GM21360 (cell line): ENCODE measurements around the gene VAPA.
A peak's percentile ranks its signal among the peaks of the same experiment; 100 is the strongest.

Source experiments
- ATAC-seq: cut with Tn5 transposase; IDR thresholded peaks from one replicate; pipeline ENCODE4 v1.9.1; 2021; ENCODE audit warnings: mild to moderate bottlenecking, moderate library complexity; ENCODE audit not compliant: unreplicated experiment

Gene VAPA, protein sequence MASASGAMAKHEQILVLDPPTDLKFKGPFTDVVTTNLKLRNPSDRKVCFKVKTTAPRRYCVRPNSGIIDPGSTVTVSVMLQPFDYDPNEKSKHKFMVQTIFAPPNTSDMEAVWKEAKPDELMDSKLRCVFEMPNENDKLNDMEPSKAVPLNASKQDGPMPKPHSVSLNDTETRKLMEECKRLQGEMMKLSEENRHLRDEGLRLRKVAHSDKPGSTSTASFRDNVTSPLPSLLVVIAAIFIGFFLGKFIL

DNA sequence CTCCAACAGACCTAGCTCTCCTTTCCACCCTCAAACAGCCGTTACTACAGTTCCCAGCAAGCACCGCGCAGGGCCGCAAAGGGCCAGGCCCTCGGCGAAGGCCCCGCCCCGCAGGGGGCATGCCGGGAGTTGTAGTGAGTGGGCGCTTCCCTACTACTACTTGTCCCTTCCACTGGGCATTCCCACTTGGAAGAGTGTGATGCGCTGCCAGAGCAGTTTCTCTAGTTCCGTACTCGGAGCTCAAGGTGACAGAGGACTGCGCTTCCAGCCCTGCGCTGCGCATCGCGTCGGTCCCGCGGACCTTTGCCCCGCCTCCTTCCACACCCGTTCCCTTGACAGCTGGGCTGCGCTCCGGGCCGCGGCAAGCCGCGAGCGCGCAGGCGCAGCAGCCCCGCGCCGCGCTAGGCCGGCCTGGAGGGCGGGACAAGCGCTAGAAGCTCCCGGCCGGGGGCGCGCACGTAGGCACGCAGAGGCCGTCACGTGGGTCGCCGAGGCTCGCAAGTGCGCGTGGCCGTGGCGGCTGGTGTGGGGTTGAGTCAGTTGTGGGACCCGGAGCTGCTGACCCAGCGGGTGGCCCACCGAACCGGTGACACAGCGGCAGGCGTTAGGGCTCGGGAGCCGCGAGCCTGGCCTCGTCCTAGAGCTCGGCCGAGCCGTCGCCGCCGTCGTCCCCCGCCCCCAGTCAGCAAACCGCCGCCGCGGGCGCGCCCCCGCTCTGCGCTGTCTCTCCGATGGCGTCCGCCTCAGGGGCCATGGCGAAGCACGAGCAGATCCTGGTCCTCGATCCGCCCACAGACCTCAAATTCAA lies at the start of gene VAPA:
TSS of gene VAPA (plus strand) at position 491 of the 808 bp plus-strand sequence. CDS start at position 732, 241 bp downstream.
- ATAC-seq = peak; percentile 76

DNA sequence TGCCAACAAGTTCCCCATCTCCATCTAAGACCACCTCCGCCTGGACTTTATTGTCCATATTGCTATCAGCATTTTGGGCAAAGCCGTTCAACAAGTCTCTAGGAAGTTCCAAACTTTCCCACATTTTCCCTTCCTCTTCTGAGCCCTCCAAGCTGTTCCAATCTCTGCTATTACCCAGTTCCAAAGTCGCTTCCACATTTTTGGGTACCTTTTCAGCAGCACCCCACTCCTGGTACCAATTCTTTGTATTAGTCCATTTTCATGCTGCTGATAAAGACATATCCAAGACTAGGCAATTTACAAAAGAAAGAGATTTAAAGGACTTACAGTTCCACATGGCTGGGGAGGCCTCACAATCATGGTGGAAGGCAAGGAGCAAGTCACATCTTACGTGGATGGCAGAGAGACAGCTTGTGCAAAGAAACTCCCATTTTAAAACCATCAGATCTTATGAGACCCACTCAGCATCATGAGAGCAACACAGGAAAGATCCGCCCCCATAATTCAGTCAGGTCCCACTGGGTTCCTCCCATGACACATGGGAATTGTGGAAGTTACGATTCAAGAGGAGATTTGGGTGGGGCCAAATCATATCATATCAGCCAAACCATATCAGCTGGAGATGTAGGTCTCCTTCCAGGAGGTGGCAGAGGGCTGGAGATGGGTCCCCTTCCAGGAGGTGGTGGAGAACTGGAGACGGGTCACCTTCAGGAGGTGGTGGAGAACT lies 47.9 kb upstream of the VAPA start:
- no peak for ATAC-seq

DNA sequence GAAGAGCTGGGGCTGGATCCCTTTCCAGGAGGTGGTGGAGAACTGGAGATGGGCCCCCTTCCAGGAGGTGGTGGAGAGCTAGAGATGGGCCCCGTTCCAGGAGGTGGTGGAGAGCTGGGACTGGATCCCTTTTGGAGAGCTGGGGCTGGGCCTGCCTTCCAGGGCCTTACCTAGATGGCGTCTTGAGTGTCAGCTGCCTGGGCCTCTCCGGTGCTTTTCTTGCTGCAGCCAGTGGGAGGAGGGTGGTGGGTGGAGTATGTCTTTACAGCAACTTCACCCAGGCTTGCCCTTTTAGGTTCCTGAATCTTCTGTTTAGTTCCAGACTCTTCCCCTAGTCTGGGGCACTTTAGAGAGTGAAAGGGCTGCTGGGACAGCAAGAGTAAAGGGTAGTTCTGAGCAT lies 47.2 kb upstream of the VAPA start:
- no peak for ATAC-seq

DNA sequence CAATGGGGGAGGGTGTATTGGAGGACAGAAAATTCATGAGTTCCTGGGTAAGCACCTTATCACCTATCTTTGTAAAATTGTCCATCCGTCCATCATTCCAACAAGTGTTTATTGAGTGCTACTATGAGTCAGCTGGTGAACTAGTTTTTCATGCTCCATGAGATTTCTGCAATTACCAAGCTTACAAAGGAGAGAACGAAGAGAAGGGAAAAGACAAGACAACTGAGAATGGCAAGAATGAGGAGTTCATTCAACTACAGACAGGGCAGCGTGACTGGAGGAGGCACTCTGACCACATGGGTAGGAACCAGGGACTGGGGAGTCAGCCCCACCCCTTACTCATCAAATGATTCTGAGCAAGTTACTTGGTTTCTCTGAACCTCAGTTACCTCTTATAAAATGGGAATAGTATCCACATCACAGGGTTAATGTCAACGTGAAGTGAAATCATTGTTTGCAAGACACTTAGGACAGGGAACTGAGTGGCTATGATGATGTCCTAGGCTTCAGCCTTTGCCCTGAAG lies 46.7 kb upstream of the VAPA start:
- no peak for ATAC-seq

DNA sequence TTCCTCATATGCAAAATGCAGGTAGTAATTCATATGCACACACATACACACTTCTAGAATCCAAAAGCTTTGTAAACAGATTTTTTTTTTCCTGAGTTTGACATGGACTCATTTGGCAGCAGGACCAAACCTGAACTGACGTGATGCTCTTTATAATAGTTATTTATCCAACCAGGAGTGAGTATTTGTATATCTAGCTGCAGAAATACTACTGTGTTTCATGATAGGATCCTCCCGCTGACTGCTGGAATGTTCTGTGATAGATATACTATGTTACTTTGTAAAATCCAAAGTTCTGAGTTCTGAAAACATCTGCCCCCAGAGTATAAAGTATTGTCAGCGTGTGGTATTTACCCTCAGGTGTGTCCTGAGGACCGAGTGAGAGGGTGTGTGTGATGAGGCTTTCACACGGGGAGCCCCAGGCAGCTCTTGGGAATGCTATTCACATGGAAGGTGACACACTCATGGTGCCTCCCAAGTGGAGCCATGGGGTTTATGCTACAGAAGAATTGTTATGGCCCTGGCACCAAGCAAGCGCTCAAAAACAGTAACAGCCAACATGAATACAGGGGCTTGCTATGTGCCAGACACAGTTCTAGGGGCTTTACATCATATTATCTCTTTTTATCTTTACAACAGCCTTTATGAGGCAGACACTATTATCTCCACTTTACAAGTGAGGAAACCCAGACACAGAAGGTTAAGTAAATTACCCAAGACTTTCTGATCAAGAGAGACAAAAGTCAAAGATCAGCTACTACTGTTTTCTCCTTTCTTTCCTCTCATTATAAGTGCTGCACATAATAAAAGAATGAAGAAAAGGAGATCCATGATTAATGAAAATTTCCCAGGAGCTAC lies 44.7 kb upstream of the VAPA start:
- ATAC-seq = no peak

DNA sequence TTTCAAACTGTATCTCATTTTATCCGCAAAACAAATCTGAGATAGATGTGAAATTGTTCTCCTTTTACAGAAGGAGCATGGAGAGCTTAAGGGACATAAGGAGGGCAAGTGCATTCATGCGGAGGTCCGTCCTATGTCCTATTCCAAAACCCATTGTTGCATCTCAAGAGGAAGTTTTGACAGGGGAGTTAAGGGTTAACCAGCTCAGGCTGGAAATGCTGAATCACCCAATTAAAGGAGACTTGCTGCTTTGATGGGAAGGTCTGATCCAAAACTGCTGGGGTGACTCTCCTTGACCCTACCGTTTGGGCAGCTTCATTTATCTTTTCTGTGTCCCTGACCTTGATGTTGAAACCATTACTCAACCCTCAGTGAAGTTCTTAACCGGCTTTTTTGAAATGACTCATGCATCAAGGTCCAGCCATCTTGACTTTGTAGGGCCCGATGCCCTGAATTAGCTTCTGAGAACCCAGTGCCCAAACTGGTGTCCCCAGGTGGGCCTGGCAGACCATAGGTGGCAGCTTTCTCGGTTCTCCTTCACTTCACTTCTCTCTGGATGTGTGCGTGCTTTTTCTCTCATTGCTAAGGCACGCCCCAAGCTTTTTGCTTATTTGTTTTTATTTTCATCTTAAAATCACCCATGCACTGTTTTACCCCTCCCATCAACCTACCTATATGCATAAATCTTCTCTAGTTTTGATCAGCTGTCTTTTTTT lies 43.9 kb upstream of the VAPA start:
- ATAC-seq = peak; percentile 75

DNA sequence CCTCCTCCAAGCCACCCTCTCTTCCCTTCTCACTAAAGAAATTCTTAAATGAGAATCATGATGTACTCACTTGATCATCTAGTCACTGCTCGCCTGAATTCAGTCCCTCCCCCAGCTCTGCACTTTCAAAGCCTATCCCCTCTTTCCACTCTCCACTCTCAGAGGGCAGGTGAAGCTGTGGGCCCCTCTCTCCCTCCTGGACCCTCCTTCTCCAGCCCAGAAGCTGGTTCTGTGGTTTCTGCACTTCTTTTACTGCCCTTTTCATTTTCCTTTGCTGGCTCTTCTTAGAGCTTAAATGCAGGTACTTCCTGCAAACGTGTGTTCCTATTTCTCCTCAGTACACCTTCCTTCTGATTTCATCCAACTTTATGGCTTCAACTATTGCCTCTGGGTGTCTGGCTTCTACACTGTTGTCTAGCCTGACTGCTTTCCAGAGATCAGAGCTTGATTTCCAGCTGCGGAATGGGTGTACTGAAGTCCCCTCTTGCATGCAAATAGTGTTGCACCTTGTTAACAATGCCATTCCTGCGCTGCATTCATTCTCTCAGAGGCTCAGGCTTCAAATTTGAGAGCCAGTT lies 43.3 kb upstream of the VAPA start:
- ATAC-seq = peak; percentile 15

DNA sequence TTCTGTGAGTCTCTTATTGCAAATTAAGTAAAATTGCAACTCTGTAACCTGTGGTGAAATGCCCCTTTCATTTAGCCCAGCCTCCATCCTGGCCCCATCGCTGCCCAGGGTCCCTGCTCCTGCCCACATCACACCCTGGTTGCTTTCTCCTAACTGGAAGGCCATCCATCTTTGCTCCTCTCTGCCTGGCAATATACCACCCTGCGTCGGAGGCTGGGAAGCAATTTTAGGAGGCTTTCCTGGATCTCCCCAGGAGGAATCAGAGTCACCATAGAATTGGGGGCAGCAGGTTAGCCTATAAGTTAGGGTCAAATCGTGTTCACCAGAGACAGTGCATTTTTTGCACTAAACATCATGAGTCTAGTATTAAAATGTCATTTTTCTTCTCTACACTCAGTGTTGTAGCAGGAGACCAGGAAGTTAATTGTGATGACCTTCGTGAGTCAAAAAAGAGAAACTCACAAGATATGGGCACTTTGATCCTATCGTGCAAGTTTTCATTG lies 42.5 kb upstream of the VAPA start:
- ATAC-seq = no peak

DNA sequence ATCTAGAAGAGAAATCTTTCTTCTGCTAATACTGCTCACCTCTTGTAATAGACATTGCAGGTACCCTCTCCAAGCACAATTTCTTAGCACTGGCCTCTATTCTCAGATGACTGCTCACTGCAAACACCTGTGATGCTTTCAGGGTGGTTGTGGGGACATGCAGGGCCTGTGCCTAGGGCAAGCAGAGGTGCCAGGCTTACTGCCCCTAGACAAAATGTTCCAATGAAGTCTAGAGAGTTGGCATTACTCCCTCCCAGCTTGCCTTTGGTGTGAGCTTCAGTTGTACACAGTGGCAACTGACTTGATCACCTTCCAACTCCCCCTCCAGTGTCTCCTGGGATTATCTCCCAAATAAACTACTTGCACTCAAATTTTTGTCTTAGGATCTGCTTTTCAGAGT lies 41.0 kb upstream of the VAPA start:
- no peak for ATAC-seq

DNA sequence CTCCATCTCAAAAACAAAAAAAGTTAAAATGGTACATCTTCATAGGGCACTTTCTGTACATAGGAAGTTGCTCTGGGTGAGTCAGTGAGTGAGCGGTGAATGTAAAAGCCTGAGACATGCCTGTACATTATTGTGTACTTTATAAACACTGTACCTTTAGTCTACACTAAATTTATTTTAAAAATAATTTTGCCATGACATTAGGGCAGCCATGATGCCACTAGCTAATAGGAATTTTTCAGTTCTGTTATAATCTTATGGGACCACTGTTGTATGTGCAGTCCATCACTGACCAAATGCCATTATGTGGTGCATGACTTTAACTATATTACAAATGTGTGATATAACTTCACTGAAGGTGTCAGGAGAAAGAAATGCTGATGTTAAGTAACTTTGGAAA lies 39.1 kb upstream of the VAPA start:
- ATAC-seq = no peak

DNA sequence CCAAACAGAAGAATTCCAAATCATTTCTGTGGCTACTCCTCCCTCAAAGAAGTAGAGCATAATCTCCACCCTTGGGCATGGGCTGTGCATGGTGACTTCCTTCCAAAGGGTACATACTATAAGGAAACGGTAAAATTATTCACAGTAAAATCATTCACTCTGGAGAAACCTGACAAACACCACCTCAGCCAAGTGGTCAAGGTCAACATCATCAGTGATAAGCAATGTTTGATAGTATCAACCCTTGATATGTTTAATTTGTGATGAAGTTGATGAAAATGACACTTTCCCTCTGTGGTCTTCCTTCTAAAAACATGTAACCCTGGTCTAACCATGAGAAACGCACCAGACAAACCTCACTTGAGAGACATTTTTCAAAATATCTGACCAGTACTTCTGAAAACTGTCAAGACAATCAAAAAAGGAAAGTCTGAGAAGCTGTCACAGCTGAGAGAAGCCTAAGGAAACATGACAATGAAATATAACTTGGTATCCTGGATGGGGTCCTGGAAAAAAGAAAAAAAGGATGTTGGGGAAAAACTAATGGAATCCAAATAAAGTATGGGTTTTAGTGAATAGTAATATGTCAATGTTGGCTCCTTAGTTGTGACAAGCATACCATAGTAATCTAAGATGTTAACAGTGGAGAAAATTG lies 37.5 kb upstream of the VAPA start:
- no peak for ATAC-seq

DNA sequence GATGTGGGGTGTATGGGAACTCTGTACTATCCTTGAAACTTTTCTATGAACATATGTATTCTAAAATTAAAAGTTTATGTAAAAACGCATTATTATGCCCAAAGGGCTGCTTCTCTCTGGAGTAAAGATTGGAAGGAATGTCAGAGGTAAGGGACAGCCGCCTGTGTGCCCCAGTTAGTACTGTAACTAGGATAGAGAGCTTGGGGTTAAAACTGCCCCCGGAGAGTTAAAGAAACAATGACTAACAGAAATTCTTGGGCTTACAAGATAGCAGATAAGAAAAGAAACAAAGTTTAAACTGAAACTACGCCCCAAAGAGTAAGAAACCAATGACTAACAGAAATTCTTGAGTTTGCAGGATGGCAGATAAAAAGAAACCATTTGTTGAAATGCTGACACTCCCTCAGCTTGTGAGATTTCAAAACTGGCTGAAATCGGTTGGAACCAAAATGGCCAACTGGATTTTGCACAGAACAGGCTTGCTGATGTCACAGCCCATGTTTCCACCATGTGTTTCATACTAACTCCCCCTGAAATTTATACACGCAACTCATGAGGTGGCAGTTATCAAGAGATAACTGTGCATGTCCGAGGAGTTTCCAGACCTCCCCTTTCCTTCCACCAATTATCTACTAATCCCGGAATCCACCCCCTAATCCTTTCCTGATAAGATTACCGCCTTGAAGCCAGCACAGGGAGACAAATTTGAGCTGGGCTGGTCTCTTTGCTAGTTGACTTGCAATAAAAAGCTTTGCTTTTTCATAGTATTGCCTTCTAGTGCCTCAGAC lies 36.8 kb upstream of the VAPA start:
- no peak for ATAC-seq

DNA sequence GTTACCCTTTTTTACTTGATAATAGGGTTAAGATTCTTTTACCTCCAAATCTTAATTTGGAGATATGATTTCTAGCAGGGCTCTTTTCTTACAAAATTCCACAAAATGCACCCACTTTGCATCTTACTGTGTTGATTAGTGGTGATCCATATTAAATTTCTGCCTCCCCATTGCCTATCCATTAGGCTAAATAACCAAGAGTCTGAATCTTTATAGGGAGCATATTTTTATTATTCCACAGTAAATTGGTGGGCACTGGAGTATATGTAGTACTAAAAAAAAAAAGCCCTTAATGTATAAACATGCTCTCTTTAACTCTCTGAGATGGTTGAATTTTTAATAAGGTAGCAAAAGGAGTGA lies 36.2 kb upstream of the VAPA start:
- ATAC-seq = no peak

DNA sequence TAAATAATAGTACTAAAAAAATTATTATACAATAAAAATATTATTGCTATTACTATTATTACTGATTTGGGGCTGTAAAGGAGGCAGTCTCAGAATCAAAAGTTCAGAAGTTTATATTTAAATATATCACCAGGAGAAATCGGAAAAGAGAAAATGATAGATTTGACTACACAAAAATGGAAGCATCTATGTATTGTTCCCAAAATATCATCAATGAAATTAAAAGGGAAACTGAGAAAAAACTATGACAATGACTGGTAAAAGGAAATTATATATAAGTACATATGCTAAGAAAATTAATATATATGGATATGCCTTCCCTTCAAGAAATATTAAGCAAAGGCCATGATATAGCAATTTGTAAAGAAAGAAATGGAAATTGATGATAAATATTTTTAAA lies 35.7 kb upstream of the VAPA start:
- no peak for ATAC-seq

DNA sequence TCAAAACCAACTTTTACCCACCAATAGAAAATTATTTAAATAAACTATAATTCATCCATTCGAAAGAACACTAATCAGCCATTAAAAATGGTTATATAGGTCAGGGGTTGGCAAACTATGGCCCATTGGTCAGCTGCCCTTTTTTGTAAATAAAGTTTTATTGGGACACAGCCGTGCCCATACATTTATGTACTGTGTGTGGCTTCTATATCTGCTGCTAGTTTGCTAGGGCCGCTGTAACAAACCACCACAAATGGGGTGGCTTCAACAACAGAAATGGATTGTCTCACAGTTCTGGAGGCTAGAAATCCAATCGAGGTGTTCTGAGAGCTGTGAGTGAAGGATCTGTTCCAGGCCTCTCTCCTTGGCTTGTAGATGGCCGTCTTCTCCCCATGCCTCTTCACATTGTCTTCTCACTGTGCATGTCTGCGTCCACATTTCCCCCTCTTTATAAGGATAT lies 35.0 kb upstream of the VAPA start:
- no peak for ATAC-seq

DNA sequence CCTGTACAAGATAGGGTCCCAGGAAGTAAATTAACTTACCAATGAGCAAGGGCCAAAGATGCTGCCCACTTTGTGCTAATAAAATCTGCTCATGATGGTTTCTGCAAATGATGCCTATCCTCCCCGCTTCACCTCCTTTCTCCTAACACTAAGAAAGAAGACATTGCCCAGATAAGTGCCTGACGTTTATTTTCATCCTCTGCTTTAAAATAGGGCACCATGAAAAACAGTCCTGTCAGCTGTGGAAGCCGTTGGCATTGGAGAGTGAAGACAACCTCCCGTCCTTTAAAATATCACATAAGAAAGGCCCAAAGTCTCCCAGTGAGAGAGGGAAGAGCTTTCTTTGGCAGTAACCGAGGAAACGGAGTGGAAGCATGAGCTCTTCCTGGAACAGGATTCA lies 29.7 kb upstream of the VAPA start:
- ATAC-seq = no peak

DNA sequence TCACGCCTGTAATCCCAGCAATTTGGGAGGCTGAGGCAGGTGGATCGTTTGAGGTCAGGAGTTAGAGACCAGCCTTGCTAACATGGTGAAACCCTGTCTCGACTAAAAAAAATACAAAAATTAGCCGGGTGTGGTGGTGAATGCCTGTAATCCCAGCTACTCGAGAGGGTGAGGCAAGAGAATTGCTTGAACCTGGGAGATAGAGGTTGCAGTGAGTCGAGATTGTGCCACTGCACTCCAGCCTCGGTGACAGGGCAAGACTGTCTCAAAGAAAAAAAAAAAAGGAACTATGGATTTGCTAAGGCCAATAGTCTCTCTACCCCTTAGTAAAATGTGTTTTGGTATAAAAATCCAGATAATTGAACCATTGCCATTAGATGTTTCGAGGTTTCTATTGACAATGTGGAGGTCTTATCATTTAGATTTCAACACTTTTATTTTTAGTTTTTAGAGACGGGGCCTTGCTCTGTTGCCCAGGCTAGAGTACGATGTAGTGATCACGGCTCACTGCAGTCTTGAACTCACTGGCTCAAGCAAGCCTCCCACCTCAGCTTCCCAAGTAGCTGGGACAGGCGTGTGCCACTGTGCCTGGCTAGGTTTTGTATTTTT lies 29.2 kb upstream of the VAPA start:
- ATAC-seq = no peak
